HG03439 (cell line): ENCODE data around the gene CCDC85C.

Source experiments
- ATAC-seq: cut with Tn5 transposase; IDR thresholded peaks from one replicate; pipeline ENCODE4 v1.9.1; 2021; ENCODE audit warnings: mild to moderate bottlenecking, moderate library complexity; ENCODE audit not compliant: unreplicated experiment

The CCDC85C gene

DNA sequence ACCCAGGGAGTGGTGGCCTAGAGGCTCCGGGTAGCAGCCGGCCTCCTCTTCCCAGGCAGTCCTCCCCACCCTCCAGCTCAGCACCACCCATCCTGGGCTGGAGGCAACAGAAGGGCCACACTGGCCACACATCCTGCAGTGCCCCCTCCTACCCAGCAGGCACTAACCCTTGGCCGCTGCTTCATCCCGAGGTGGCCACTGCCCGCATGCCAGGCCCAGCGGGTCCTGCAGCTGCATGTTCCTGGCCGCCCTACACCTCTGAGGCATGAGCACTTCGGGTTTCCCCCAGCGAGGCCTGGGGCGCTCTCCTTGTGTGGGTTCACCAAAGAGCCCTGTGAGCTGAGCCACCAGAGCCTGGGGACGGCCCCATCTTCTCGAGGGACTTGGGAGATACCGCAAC, 61.4 kb downstream of the CCDC85C start:
- ATAC-seq = no peak

DNA sequence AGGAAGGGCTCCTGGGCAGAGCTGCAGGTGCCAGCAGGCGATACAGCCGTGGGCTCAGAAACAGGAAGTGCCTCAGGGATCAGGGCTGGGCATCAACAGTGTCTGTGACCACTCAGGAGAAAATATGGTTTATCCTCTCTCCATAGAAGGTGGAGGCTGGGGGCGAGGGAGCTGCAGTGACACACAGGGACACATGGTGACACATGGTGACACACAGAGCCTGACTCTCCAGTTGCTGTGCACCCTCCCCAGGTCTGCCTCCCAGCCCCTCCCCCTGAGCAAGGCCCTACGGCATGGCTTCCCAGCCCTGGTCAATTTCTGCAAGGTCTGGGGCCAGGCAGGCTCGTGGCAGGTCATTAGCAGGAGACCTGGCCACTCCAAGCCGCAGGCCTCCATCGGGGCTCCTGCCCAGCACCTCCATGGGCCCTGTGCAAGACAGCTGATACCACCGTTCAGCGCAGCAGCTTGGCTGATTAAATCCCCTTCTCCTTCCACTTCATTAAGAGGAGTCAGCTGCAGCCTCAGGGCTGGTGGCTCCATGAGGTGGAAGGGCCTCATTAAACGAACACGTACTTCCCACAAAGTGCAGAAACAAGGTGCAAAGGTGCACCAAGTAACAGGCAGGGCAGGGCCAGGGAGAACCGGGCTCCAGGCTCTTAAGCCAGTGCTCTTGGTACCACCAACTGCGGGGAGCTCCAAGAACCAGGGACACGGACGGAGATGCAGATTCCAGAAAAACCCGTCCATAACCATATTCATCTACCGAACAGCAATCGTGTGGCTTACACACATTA, 62.1 kb downstream of the CCDC85C start:
- no peak for ATAC-seq

DNA sequence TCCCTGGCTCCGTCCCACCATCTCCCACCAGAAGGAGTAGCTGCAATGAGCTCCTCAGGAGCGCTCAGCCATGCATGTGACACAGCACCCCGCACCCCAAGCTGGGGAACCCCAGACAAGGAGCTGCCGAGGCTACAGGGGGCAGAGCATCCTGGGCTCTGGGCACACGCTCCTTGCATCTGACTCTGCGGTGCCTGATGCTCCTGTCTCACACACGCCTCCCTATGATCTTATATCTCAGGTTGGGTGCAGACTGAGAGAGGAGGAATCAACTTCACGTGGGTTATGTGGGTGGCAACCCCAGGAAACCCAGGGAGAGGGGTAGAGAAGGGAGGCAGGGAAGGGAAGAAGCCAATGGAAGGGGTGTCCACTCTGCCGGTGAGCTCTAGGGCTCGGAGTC, 62.8 kb downstream of the CCDC85C start:
- no peak for ATAC-seq

DNA sequence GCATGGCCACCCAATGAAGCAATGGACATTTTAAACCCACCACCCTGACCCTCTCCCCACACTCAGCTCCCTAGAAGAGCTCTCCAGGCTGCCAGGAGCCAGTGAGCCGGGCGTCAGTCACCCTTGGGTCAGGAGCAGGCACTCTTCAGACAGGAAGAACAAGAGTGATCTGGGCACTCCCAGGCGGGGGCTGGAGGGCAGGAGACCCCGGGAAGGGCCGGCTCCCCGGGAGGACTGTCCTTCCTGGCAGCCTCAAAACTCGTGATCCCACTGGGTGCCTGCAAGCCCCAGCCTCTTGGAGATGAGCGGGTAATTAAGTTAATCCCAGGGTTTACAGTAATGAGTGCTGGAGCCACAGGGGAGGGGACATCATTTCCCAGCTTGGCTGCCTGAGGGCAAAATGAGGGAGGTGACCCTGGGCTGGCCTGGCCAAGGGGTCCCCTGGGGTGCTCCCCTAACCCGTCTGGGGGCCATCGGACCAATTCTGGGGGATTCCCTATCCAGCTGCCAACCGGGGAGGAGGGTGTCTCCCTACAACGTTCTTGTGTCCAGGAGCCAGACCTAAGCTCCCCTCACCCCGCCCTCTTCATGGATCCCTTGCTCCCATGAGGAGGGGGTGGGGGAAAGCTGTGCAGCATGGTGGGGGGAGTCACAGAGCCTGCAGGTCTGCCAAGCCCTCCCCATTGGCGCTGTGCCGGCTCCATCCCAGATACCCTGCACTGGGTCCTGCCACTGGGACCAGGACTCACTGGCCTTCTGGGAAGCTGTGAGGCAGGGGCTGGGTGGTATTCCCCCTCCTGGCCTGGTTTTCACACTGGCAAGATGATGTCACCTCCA, 63.6 kb downstream of the CCDC85C start:
- no peak for ATAC-seq

DNA sequence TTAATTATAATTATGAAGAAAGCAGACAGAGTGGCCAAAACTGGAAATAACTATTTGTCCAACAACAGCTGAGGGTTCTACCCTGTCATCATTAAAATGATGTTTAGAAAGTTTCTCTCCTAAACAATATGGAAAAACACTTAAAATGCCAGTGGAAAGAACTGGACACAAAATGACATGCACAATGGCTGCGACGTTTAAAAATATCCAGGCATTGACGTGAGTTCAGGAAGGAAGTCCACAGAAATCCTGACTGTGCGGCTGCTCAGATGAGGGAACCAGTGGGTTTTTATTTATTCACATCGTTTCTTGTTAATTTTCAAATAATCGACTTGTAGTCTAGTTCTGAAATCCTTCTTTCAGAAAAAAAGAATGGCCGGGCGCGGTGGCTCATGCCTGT, 64.5 kb downstream of the CCDC85C start:
- ATAC-seq = no peak

DNA sequence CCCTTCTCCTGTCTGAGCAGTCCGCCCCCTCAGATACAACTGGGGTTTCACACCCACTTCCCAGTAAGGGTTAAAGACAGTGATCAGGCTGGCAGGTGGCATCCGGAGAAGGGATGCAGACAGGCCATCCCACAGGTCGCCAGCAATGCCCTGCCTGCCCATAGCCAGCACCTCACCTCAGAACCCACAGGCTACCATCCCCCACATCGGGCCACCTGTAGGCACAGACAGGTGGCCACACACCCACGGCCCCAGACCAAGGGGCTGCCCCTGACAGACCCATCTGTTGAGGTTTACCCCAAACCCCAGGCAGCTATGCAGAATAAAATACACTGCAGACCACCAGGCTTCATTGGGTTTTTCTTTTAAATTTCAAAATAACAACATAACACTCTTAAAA, 65.3 kb downstream of the CCDC85C start:
- ATAC-seq = no peak

DNA sequence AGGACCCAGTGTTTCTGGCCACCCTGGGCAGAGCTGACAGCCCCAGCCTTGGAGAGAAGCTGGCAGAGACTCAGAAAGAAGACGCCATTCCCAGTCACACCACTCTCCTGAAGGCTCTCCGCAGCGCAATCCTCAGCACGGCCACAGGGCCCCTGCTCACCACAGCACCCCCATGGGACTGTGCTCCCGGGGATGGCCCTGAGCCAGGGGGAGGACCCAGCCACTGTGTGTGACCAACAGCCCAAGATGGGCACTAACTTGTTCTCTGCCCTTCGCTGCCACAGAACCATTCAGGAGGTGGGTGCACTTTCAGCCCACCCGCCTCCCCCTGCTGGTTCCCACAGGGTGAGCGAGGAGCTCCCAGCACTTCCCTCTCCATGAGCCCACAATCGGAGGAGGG, 65.7 kb downstream of the CCDC85C start:
- ATAC-seq = no peak

DNA sequence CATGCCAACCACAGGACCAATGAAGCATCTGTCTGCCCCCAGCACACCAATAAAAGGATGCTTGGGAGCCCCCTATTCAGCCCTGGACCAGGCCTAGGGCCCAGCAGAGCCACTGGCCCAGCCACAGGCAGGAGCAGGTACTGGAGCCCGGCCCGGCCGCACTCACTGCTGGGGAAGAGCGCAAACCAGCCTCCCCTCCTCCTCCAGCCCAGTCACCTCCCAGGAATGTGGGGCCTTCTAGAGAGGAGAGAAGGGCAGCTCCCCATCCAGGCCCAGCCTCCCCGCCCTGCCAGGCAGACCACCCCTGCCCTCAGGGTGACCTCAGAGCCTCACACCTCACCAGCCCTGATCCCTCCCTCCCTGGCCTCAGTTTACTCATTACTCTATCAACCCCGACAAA, 66.6 kb downstream of the CCDC85C start:
- no peak for ATAC-seq

DNA sequence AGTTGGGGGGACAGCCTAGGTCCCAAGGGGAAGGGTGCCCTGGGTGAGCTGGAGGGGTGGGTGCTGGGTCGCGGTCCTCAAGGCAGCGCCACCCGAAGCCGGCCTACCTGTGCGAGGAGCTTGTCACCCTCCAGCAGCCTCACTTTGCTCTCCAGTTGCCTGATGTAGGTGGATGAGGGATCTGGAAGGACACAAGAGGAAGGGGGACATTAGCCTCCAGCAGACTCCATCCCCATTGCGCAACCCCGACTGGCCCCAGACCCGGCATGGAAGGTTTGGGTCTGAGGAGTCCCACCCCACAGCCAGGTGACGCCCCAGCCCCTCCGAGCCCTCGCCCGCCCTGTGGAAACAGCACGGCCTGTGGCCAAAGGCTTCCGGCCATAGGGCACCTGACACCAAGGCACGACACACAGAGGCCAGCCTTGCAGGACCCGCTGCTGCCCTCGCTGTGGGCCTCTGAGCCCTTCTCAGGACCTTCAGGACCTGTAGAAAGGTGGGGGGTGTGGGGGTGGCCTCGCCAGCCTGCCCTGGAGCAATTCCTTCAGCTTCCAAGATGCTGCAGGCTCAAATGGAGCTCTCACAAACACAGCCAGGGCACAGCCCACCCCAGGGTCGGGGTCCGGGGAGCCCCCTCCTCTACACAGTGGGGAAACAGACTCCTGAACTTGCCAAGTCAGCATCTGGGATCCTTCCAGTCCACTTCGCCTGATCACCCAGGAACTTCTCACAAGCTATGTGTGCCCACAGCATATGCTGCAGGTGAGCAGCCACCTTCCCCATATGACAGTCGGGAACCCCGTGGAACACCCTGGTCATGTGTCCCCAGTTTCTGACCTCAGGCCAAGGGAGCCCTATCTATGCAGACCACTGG, 67.9 kb downstream of the CCDC85C start:
- no peak for ATAC-seq

DNA sequence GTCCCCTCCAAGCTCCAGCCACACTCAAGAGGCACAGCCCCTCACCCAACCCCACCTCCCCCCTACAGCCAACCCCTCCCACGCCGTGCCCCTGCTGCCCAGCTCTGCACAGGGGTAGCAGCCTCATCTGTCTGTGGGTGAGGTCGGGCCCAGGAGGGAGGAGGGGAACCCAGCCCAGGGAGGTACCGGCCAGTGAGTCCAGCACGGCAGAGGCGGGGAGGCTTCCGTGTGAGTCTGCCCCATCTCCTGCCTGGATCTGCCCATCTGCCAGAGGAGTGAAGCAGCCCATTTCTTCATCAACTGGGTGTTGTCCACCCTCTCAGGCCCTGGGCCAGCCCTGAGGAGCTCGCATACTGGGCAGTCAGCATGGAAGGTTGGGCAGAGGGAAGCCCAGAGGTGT, 68.6 kb downstream of the CCDC85C start:
- ATAC-seq = no peak

DNA sequence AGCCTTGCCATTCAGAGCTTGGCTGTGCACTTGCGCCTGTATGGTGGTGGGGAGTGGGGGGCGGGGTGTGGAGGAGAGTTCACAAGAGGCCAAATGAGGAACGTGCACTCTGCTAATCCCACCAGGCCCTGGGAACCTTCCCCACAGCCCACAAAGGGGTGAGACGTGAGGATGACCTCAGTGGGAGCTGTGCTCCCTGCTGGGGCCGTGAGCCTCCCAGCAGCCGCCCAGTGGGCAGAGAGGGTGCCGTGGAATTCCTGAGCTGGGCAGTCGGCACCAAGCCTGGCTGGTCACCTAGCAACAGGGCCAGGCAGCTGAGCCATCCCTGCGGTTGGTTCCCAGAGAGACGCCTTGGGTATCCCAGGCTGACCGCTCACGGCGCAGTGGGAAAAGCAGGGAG, 69.1 kb downstream of the CCDC85C start:
- ATAC-seq = no peak

DNA sequence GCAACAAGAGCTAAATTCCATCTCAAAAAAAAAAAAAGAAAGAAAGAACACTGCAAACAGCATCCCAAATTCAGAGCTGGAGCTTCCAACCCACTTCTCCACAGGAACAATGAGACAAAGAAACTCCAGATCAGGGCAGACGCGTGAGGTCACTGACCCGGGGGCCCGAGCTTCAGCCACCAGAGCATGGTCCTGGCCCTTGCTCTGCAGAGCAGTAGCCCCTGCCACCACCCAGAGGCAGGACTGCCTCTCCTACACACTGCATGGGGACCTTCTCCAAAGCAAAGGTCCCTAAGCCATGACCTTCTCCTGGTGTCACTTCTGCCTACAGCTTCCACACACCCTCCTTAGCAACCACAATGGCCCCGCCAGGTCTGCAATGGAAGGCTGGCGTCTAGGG, 69.7 kb downstream of the CCDC85C start:
- ATAC-seq = no peak

DNA sequence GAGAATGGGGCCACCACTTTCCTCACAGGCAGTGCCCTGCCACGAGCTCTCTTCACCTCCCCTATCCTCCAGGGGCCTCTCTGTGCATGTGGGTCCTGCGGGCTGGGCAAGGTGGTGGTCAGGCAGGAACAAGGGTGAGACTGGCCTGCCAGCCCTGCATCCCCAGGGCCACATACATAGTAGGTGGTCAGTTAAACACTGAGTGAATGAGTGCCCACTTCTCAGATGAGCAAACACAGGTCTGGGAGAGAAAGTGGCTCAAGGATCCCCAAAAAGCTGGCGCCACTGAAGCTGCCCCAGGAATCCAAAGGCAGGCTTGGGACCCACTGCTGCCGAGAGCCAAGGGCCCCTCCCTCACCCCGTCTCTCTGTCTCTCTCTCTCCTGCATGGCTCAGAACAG, 71.7 kb downstream of the CCDC85C start:
- ATAC-seq = no peak

DNA sequence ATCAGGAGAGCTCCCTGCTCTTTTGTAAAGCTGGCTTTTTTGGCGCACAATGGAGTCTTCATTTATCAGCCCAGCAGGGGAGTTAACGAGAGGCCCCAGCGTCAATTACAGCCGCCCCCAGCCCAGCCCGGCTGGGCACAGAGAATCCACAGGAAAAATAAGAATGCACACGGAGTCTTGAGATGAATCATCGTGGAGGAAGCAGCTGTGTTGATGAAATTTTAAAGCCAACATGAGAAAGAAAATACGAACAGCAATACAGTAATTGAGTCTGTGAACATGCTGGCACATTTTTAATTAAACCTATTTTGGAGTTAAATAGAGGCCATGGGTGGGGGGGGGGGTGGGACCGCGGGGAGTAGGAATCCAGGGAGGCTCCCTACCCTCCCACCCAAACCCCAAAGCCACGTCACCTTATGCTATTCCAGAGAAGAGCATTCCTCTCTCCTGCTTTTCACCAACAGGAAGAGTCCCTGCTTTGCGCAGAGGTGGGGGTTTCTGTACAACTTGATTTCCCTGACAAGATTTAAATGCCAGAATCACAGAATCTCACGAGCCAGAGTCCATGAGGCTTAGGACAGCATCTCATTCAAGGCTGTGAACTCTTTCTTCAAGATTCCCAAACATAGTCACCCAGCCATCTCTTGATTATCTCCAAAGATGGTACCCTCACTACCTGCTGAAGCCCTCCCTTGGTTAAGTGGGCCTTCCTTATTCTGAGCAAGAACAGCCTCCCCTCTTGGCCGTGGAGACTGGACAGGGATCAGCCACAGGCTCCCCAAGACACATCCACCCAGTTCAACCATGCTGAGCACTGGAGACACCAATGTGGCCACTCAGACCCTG, 72.5 kb downstream of the CCDC85C start:
- no peak for ATAC-seq

DNA sequence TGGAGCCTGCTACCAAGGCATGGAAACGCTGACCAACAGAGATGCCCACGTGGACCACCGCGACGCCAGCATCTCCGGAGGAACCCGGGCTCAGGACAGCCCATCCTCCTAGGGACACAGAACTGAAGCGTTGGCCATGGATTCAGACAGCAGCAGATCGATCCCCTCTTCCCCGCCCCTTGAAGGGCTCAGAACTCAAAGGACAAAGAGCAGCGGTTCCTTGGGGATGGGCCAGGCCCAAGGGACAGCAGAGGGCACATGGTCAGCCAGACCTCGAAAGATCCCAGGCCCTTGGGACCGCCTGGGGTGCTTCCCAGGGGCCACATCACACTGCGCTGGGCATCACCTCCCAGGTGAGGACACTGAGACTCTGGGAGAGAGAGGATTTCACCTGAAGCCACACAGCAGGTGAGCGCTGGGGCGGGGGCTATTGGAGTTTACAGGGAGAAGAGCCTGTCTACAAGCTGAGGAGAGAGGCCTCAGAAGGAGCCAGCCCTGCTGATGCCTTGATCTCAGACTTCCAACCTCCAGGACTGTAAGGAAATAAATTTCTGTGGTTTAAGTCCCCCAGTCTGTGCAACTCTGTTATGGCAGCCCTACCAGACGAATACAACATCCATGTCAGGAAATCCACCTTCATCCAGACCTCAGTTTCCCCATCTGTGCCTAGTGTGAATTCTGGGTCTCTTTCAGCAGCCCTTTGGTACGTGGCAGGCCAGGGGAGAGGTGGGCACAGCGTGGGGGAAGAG, 73.4 kb downstream of the CCDC85C start:
- ATAC-seq = no peak

DNA sequence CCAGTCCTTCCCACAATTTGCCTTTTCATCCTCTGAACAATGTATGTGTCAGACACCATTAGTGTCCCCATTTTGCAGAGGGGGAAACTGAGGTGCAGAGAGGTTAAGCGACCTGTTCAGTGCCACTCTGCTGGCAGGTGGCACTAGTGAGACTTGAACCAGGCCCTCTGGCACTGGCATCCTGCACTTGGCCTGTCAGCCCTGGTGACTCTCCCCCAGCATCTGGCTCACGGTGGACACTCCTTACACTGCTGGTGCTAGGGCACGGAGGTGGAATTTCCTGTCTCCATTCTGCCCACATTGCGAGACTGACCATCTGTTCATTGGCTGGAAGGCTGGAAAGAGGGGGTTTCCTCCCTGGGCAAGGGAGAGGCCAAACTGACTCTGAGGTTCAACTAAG, 74.1 kb downstream of the CCDC85C start:
- ATAC-seq = no peak

DNA sequence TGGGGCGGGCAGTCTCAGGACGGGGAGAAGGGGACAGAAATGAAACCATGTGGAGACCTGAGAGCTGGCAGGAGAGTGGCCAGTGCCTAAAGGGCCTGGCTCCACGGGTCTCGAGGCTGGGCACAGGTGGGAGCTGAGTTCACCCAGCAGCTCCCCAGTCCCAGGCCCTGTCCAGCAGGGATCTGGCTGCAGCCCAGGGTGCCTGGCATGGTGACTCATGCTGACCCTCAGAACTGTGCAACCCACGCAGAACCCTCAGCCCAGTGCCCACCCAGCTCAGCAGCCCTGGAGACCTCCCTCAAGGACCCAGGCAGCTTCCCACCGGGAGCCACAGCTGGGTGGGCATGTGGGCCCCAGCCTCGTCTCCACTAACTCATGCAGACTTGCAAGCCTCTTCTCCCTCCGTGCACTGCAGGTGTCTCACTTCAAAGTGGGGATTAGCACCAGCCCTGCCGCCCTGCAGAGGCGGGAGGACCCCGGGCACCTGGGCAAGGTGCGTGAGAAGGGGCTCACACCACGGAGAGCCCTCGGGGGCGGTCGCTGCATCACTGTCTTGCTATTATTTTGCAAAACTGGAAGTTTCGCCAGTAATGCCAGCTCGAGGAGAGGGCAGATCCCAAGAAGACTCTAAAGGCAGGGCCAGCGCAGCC, 76.5 kb downstream of the CCDC85C start:
- ATAC-seq = no peak

DNA sequence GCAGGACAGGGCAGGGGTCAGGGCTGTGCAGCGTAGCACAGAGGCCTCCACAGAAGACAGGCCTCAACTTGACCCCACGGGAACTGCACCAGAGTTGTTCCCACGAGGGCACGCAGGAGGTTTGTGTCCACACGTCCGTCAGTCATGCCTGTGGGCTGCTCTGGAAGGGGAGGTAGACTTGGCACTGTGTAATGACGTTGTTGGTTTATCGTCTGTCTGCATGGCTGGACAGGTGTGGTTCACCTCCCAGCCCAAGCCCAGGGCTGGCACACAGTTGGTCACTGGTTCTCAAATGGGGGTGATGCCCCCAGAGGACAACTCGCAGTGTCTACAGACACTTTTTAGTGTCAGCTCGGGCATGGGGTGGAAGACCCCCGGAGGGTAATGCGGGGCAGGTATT, 77.0 kb downstream of the CCDC85C start:
- no peak for ATAC-seq

DNA sequence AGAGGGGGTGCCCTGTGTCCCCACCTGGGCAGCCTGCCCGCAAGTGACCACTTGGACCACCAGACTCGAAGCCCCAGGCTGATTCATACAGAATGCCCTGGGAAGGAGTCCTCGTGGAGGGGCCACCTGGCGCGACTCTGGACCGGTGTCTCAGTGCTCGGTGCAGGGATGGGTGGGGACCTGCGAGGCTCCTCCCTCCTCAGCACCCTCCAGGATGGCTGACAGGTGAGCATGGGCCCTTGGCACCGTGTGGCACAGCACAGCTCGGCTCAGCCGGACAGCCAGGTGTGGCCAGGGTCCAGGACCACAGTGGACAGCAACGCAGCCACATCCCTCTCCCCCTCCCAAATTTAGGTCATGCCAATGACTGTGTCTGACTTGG, 78.3 kb downstream of the CCDC85C start:
- ATAC-seq = no peak
